WI38 (cell line): ENCODE measurements around the gene PTPRC.

Source experiments
- H3K4me3 ChIP-seq: 2 replicates; pipeline ENCODE4 v1.5.1; 2011; ENCODE audit warnings: low read depth, mild to moderate bottlenecking, control low read depth, low read length
- CTCF ChIP-seq: IDR thresholded peaks from 2 replicates; pipeline ENCODE4 v1.5.1; 2012; ENCODE audit warnings: low read depth, mild to moderate bottlenecking, control low read depth, low read length

Gene PTPRC

GRCh38 chr1:198701766-198702539 lies 63.1 kb downstream of the PTPRC start:
- H3K4me3 ChIP-seq: no peak overlapping the region
- TF ChIP-seq CTCF: no peak

GRCh38 chr1:198708761-198709525 lies 70.1 kb downstream of the PTPRC start:
- TF ChIP-seq CTCF: no peak
- no peak overlapping the region for H3K4me3 ChIP-seq

- no peak overlapping the region for H3K4me3 ChIP-seq
- no peak for TF ChIP-seq CTCF
These were observed 73.0 kb downstream of the PTPRC start for GRCh38 chr1:198711837-198712236.

GRCh38 chr1:198713081-198713480 lies 74.2 kb downstream of the PTPRC start:
- no peak for TF ChIP-seq CTCF

GRCh38 chr1:198714271-198714670 lies 75.4 kb downstream of the PTPRC start:
- no peak overlapping the region for H3K4me3 ChIP-seq
- no peak for TF ChIP-seq CTCF

More at GRCh38 chr1:198713081-198713480, 74.2 kb downstream of the PTPRC start:
- no peak overlapping the region for H3K4me3 ChIP-seq

GRCh38 chr1:198716051-198716450 lies 77.2 kb downstream of the PTPRC start:
- TF ChIP-seq CTCF: no peak

GRCh38 chr1:198717510-198717909 lies 78.7 kb downstream of the PTPRC start:
- no peak overlapping the region for H3K4me3 ChIP-seq
- no peak for TF ChIP-seq CTCF

More at GRCh38 chr1:198716051-198716450, 77.2 kb downstream of the PTPRC start:
- no peak overlapping the region for H3K4me3 ChIP-seq
